GM12891 (cell line): ENCODE data around the gene PCARE.

Source experiments
- PAX5 ChIP-seq: IDR thresholded peaks from 2 replicates; pipeline ENCODE4 v1.6.1; 2011; ENCODE audit warnings: low read length, moderate library complexity, mild to moderate bottlenecking; ENCODE audit not compliant: insufficient read depth, severe bottlenecking
- POLR2A ChIP-seq: IDR thresholded peaks from 2 replicates; pipeline ENCODE4 v1.6.1; 2011; ENCODE audit warnings: low read depth, low read length, control low read depth
- POLR2AphosphoS5 ChIP-seq: IDR thresholded peaks from 2 replicates; pipeline ENCODE4 v1.6.1; 2011; ENCODE audit warnings: low read depth, low read length, control low read depth
- POU2F2 ChIP-seq: IDR thresholded peaks from 2 replicates; pipeline ENCODE4 v1.6.1; 2011; ENCODE audit warnings: low read depth, mild to moderate bottlenecking, control low read depth, low read length, moderate library complexity
- TAF1 ChIP-seq: IDR thresholded peaks from 2 replicates; pipeline ENCODE4 v1.6.1; 2011; ENCODE audit warnings: low read depth, low read length, control low read depth

DNA sequence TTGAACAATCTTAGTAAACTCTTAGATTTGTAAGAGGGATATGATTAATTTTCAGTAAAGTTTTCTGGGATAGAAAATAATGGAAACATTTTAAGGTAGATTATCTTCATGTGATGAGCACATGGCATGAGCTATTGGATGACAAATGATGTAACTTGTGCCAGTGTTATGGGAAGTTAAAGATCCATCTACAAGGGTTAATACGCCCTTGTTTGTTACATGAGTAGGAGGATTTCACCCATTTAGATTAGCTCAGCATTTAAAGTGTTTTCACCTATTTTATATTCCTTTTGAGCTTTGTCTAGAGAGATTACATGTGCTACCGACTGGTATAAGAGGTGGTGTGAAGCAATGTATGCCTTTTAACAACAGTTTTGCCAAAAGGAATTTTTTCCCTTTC lies 46.5 kb upstream of the PCARE start:
- TF ChIP-seq POLR2A (no peak), POLR2AphosphoS5 (no peak), TAF1 (no peak), PAX5 (no peak), POU2F2 (no peak)
